Ishikawa (cell line): Measurements from ENCODE around the gene NUP205.

ENCODE experiments used
- CEBPB ChIP-seq: IDR thresholded peaks from 2 replicates; pipeline ENCODE4 v1.6.1; 2012
- CREB1 ChIP-seq: IDR thresholded peaks from 2 replicates; pipeline ENCODE4 v1.6.1; 2012; ENCODE audit warnings: low read depth
- EGR1 ChIP-seq: IDR thresholded peaks from 2 replicates; pipeline ENCODE4 v1.6.1; 2012
- EP300 ChIP-seq: IDR thresholded peaks from 2 replicates; pipeline ENCODE4 v1.6.1; 2012; ENCODE audit warnings: borderline replicate concordance
- FOXM1 ChIP-seq: IDR thresholded peaks from 2 replicates; pipeline ENCODE4 v1.6.1; 2012; ENCODE audit warnings: low read depth, borderline replicate concordance
- NFIC ChIP-seq: IDR thresholded peaks from 2 replicates; pipeline ENCODE4 v1.6.1; 2012
- RAD21 ChIP-seq: IDR thresholded peaks from 2 replicates; pipeline ENCODE4 v1.6.1; 2012; ENCODE audit warnings: low read depth
- TAF1 ChIP-seq: IDR thresholded peaks from 2 replicates; pipeline ENCODE4 v1.6.1; 2012; ENCODE audit warnings: low read depth, mild to moderate bottlenecking
- TCF12 ChIP-seq: IDR thresholded peaks from 2 replicates; pipeline ENCODE4 v1.6.1; 2012; ENCODE audit warnings: low read depth
- TEAD4 ChIP-seq: IDR thresholded peaks from 2 replicates; pipeline ENCODE4 v1.6.1; 2012
- USF1 ChIP-seq: IDR thresholded peaks from 2 replicates; pipeline ENCODE4 v1.6.1; 2012
- YY1 ChIP-seq: IDR thresholded peaks from 2 replicates; pipeline ENCODE4 v1.6.1; 2012; ENCODE audit warnings: low read depth
- ZBTB7A ChIP-seq: IDR thresholded peaks from 2 replicates; pipeline ENCODE4 v1.6.1; 2012; ENCODE audit warnings: low read depth
- TF ChIP-seq, protein P1 (sequence below): IDR thresholded peaks from 2 replicates; pipeline ENCODE4 v1.6.1; 2012; ENCODE audit warnings: low read depth, mild to moderate bottlenecking
- TF ChIP-seq, protein P2 (sequence below): IDR thresholded peaks from 2 replicates; pipeline ENCODE4 v1.6.1; 2012

NUP205 gene

GRCh38 chr7:135562720-135563119 is 5.0 kb downstream of the NUP205 start:
- TF ChIP-seq CEBPB (no peak), FOXM1 (no peak), EGR1 (no peak), TAF1 (no peak), ZBTB7A (no peak)
- TF ChIP-seq, protein P1, sequence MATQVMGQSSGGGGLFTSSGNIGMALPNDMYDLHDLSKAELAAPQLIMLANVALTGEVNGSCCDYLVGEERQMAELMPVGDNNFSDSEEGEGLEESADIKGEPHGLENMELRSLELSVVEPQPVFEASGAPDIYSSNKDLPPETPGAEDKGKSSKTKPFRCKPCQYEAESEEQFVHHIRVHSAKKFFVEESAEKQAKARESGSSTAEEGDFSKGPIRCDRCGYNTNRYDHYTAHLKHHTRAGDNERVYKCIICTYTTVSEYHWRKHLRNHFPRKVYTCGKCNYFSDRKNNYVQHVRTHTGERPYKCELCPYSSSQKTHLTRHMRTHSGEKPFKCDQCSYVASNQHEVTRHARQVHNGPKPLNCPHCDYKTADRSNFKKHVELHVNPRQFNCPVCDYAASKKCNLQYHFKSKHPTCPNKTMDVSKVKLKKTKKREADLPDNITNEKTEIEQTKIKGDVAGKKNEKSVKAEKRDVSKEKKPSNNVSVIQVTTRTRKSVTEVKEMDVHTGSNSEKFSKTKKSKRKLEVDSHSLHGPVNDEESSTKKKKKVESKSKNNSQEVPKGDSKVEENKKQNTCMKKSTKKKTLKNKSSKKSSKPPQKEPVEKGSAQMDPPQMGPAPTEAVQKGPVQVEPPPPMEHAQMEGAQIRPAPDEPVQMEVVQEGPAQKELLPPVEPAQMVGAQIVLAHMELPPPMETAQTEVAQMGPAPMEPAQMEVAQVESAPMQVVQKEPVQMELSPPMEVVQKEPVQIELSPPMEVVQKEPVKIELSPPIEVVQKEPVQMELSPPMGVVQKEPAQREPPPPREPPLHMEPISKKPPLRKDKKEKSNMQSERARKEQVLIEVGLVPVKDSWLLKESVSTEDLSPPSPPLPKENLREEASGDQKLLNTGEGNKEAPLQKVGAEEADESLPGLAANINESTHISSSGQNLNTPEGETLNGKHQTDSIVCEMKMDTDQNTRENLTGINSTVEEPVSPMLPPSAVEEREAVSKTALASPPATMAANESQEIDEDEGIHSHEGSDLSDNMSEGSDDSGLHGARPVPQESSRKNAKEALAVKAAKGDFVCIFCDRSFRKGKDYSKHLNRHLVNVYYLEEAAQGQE = no peak

DNA sequence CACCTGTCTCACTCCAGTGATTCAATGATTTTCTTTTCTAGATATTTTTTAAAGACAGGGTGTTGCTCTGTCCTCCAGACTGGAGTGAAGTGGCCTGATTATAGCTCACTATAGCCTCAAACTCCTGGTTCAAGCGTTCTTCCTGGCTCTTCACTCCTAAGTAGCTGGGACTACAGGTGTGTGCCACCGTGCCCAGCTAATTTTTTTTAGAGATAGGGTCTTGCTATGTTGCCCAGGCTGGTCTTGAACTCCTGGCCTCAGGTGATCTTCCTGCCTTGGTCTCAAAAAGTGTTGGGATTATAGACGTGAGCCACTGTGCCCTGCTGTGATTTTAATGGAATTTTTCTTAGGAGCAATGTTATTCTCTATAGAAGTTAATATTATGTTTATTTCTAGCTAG is 14.1 kb downstream of the NUP205 start:
- TF ChIP-seq TAF1 (no peak), FOXM1 (no peak), TEAD4 (no peak), EGR1 (no peak), EP300 (no peak), TCF12 (no peak), NFIC (no peak), CEBPB (no peak), CREB1 (no peak), RAD21 (no peak), YY1 (no peak), USF1 (no peak), ZBTB7A (no peak)
- TF ChIP-seq, protein P2, sequence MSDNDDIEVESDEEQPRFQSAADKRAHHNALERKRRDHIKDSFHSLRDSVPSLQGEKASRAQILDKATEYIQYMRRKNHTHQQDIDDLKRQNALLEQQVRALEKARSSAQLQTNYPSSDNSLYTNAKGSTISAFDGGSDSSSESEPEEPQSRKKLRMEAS = no peak
- TF ChIP-seq, protein P1 = no peak

DNA sequence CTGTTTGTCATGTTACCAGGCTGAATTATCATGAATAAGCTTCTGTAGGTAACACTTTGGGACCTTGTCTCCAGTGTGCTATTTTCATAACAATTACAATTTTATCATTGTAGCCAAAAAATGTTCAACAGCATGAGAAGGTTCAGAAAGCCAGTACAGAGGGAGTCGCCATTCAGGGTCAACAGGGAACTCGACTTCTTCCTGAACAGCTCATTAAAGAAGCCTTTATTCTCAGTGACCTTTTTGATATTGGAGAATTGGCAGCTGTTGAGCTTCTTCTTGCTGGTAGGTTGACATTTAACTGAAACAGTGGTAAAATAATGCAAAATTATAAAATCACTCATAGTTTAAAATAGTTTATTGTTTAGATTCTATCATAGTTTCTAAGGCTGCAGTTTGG is 15.8 kb downstream of the NUP205 start:
- no peak for TF ChIP-seq NFIC
- no peak for TF ChIP-seq EP300
- no peak for TF ChIP-seq TCF12
- no peak for TF ChIP-seq YY1
- TF ChIP-seq TAF1 = no peak
- TF ChIP-seq ZBTB7A = no peak
- no peak for TF ChIP-seq FOXM1
- no peak for TF ChIP-seq CEBPB
- TF ChIP-seq, protein P1 = no peak
- TF ChIP-seq USF1 = no peak
- TF ChIP-seq, protein P2 = no peak
- TF ChIP-seq RAD21 = no peak
- TF ChIP-seq TEAD4 = no peak
- TF ChIP-seq EGR1 = no peak
- TF ChIP-seq CREB1 = no peak

DNA sequence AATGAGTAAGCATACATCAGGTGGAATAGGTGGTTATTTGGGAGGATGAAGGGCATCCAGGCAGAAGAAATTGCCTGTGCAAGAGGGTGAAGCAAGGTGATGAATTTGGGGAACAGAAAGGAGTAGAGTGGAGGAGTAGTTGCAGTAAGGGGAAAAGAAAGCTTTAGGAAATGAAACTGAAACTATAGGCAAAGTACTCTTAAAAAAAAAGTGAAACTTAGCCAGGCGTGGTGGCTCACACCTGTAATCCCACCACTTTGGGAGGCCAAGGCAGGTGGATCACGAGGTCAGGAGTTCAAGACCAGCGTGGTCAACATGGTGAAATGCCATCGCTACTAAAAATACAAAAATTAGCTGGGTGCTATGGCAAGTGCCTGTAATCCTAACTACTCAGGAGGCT is 17.6 kb downstream of the NUP205 start:
- no peak for TF ChIP-seq USF1
- TF ChIP-seq, protein P1 = no peak
- TF ChIP-seq ZBTB7A = no peak
- TF ChIP-seq YY1 = no peak
- no peak for TF ChIP-seq EGR1
- no peak for TF ChIP-seq TEAD4
